ENCODE data around the gene PRAMEF1. TPM values are rescaled to one million over a fixed set of nuclear protein-coding genes. Genes with fewer than 3 reads are reported as not detected.

Gene PRAMEF1
- total and polyA plus RNA-seq, 2 of the 4 experiments (the other 2 are of a cell fraction): not detected

DNA sequence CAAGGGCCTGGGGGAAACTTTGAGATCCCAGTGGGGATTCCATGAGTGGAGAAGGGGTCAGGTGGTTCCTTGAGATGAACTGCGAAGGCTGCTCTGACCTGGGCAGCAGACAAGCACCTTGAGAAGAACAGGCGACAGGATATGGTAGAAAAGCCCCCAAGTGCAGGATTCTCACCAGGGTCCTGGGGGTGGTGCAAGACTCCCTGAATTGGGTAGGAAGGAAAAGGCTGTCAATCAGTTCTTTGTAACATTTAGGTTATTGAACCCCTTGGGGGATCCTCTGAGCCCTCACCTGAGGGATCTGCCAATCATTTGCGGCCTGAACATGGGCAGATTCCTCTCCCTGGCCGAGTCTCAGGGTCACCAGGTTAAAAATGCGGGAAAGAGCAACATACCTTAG, 20.0 kb upstream of the PRAMEF1 start:
- Histone ChIP-seq H3K4me1 (ENCODE audit: control insufficient read depth, insufficient read depth, low read length) (no peaks in the 10 kb centered on the region), H2BK5ac (ENCODE audit: low read depth, low read length, poor library complexity, severe bottlenecking) (no peak overlapping the region), H3K23ac (ENCODE audit: low read depth, low read length) (no peak overlapping the region), H2BK120ac (ENCODE audit: low read depth, low read length) (no peak overlapping the region), H4K20me1 (ENCODE audit: insufficient read depth, low read length) (no peaks in the 10 kb centered on the region), H2AFZ (replicated peaks; ENCODE audit: low read length, poor library complexity) (no peak overlapping the region), H2AK9ac (replicated peaks; ENCODE audit: low read depth, low read length, poor library complexity) (no peak overlapping the region), H2AK5ac (ENCODE audit: low read depth, low read length) (no peak overlapping the region), H3K4ac (ENCODE audit: low read depth, low read length) (no peak overlapping the region), H3K4me3 (ENCODE audit: insufficient read depth, low read depth, low read length) (no peak overlapping the region), H3K18ac (ENCODE audit: low read depth, low read length) (no peak overlapping the region), H3K4me2 (ENCODE audit: low read depth, low read length) (no peak overlapping the region), H4K91ac (ENCODE audit: insufficient read depth, low read depth, low read length) (no peak overlapping the region), H3K36me3 (ENCODE audit: control insufficient read depth, insufficient read depth, low read length) (no peaks in the 10 kb centered on the region), H3K27ac (ENCODE audit: insufficient read depth, low read length) (no peak overlapping the region), H3K56ac (ENCODE audit: extremely low read depth, insufficient read depth, low read length) (no peak overlapping the region), H3K79me1 (ENCODE audit: low read depth in 1 of 2, low read length in 2 of 2) (no peaks in the 10 kb centered on the region), H3K14ac (replicated peaks; ENCODE audit: low read depth, low read length) (no peak overlapping the region), H3K9ac (ENCODE audit: low read depth, low read length) (no peak overlapping the region), H2BK20ac (ENCODE audit: low read depth, low read length) (no peak overlapping the region), H3K9me3 (ENCODE audit: control insufficient read depth, insufficient read depth, low read length) (peaks cover 36% of the 10 kb centered on the region), H4K5ac (ENCODE audit: low read depth, low read length) (no peak overlapping the region), H2BK15ac (ENCODE audit: low read depth, low read length) (no peak overlapping the region), H3K9me1 (ENCODE audit: insufficient read depth, low read length) (no peaks in the 10 kb centered on the region), H4K8ac (ENCODE audit: low read depth in 2 of 2, low read length in 2 of 2) (no peak overlapping the region), H3K27me3 (ENCODE audit: control insufficient read depth, insufficient read depth, low read length) (no peaks in the 10 kb centered on the region)
- POLR2A ChIA-PET (ENCODE audit: unreplicated experiment): no interaction called here
- no peak for DNase-seq
- CTCF ChIA-PET: no interaction called here
- WGBS, 2 experiments (ENCODE audit: extremely low coverage in 2 of 2, insufficient read length in 1 of 2): 17% methylated on average over 1 of the region's 5 CpGs; no CpG with 5 or more reads in 1 of the 2 experiments
- in situ Hi-C loops (cut with MboI; ENCODE audit: low sequenced_read_pairs) (no loop called here), intact Hi-C loops (cut with micrococcal nuclease) (no loop called here), dilution Hi-C loops (cut with HindIII; ENCODE audit: low sequenced_read_pairs, unreplicated experiment) (no loop called here)
- ATAC-seq (ENCODE audit: low read depth): no peak
- no TSS peak for BruUV-seq (replicated peaks)
- TF ChIP-seq, protein P1, sequence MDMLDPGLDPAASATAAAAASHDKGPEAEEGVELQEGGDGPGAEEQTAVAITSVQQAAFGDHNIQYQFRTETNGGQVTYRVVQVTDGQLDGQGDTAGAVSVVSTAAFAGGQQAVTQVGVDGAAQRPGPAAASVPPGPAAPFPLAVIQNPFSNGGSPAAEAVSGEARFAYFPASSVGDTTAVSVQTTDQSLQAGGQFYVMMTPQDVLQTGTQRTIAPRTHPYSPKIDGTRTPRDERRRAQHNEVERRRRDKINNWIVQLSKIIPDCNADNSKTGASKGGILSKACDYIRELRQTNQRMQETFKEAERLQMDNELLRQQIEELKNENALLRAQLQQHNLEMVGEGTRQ (IDR thresholded peaks at IDR 0.05; ENCODE audit: low read depth, low read length): no peak
- no peak for TF ChIP-seq POLR2A (IDR thresholded peaks at IDR 0.05; ENCODE audit: low read depth, low read length)

All from IMR-90 (cell line).